ENCODE results near the gene CRACR2B. TPM values are rescaled to one million over a fixed set of nuclear protein-coding genes. Genes with fewer than 3 reads are reported as not detected.

Gene CRACR2B
- total and polyA plus RNA-seq, 2 of the 13 experiments (the other 11 are each of a cell fraction or from before 2014, with no cell fraction given), result 14.9 to 21.0 TPM

DNA sequence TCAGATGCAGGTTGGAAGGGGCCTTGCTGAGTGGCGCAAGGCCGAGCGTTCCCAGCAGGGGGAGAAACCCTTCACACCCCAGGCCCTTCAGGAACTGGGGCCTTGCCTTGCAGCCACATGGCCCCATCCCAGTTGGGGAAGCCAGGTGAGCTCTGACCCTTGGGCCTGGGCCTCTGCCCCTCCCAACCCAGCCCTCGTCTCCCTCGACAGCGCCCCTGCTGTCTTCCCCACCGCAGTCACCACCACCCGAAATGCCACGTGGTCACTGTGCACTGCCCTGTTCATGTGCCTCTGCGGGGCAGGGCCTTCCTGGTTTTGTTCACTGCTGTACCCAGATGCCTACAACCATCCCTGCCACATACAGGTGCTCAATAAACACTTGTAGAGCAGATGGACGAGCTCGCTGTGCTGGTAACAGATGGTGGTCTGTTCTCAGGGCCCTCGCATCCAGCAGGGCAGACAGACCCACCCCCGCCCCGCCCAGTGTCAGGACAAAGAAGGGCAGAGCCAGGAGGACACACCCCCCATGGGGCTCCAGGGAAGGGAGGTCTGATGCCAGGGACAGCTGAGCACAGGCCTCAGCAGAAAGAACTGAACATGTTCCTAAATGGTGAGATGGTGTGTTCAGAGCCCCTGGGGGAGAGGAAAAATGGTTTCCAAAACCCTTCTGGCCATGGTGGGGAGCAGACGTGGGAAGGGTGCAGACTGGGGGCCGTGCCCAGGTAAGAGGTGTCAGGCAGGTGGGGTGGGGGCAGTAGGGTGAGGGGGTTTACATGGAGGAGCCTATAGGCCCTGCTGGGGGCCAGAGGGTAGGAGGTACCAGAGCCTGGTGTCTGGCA lies 10.9 kb downstream of the CRACR2B start (continued):
- TF ChIP-seq, protein P1, sequence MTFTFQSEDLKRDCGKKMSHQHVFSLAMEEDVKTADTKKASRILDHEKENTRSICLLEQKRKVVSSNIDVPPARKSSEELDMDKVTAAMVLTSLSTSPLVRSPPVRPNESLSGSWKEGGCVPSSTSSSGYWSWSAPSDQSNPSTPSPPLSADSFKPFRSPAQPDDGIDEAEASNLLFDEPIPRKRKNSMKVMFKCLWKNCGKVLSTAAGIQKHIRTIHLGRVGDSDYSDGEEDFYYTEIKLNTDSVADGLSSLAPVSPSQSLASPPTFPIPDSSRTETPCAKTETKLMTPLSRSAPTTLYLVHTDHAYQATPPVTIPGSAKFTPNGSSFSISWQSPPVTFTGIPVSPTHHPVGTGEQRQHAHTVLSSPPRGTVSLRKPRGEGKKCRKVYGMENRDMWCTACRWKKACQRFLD (CRISPR knock-in tag; IDR thresholded peaks at IDR 0.05; ENCODE audit: borderline replicate concordance), result no peak
- no peak for TF ChIP-seq U2AF1 (optimal IDR thresholded peaks at IDR 0.05; ENCODE audit: low read depth, low read length)
- TF ChIP-seq NRL (CRISPR knock-in tag; IDR thresholded peaks at IDR 0.05; ENCODE audit: borderline replicate concordance), result peak; percentile 82
- no peak for TF ChIP-seq ZNF207 (IDR thresholded peaks at IDR 0.05; ENCODE audit: borderline replicate concordance)
- TF ChIP-seq ZNF225 (CRISPR knock-in tag; IDR thresholded peaks at IDR 0.05), result no peak
- TF ChIP-seq, protein P2, sequence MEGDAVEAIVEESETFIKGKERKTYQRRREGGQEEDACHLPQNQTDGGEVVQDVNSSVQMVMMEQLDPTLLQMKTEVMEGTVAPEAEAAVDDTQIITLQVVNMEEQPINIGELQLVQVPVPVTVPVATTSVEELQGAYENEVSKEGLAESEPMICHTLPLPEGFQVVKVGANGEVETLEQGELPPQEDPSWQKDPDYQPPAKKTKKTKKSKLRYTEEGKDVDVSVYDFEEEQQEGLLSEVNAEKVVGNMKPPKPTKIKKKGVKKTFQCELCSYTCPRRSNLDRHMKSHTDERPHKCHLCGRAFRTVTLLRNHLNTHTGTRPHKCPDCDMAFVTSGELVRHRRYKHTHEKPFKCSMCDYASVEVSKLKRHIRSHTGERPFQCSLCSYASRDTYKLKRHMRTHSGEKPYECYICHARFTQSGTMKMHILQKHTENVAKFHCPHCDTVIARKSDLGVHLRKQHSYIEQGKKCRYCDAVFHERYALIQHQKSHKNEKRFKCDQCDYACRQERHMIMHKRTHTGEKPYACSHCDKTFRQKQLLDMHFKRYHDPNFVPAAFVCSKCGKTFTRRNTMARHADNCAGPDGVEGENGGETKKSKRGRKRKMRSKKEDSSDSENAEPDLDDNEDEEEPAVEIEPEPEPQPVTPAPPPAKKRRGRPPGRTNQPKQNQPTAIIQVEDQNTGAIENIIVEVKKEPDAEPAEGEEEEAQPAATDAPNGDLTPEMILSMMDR (CRISPR knock-in tag; IDR thresholded peaks at IDR 0.05), result peak; percentile 81
- TF ChIP-seq ARNT (IDR thresholded peaks at IDR 0.05), result no peak
- TF ChIP-seq ZBTB38 (CRISPR knock-in tag; IDR thresholded peaks at IDR 0.05), result peak; percentile 60
- TF ChIP-seq, protein P3, sequence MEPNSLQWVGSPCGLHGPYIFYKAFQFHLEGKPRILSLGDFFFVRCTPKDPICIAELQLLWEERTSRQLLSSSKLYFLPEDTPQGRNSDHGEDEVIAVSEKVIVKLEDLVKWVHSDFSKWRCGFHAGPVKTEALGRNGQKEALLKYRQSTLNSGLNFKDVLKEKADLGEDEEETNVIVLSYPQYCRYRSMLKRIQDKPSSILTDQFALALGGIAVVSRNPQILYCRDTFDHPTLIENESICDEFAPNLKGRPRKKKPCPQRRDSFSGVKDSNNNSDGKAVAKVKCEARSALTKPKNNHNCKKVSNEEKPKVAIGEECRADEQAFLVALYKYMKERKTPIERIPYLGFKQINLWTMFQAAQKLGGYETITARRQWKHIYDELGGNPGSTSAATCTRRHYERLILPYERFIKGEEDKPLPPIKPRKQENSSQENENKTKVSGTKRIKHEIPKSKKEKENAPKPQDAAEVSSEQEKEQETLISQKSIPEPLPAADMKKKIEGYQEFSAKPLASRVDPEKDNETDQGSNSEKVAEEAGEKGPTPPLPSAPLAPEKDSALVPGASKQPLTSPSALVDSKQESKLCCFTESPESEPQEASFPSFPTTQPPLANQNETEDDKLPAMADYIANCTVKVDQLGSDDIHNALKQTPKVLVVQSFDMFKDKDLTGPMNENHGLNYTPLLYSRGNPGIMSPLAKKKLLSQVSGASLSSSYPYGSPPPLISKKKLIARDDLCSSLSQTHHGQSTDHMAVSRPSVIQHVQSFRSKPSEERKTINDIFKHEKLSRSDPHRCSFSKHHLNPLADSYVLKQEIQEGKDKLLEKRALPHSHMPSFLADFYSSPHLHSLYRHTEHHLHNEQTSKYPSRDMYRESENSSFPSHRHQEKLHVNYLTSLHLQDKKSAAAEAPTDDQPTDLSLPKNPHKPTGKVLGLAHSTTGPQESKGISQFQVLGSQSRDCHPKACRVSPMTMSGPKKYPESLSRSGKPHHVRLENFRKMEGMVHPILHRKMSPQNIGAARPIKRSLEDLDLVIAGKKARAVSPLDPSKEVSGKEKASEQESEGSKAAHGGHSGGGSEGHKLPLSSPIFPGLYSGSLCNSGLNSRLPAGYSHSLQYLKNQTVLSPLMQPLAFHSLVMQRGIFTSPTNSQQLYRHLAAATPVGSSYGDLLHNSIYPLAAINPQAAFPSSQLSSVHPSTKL (CRISPR knock-in tag; IDR thresholded peaks at IDR 0.05), result peak; percentile 56
- TF ChIP-seq ZSCAN21 (CRISPR knock-in tag; IDR thresholded peaks at IDR 0.05; ENCODE audit: borderline replicate concordance), result peak; percentile 77; the same call in 1 of the 2 replicates
- TF ChIP-seq ISL2 (CRISPR knock-in tag; IDR thresholded peaks at IDR 0.05), result no peak
- peak; percentile 83 for TF ChIP-seq TARDBP (CRISPR knock-in tag; IDR thresholded peaks at IDR 0.05)
- no peak for TF ChIP-seq CEBPB (IDR thresholded peaks at IDR 0.05; ENCODE audit: borderline replicate concordance, low read depth, low read length)
- TF ChIP-seq ZNF317 (CRISPR knock-in tag; IDR thresholded peaks at IDR 0.05), result no peak
- TF ChIP-seq, protein P4, sequence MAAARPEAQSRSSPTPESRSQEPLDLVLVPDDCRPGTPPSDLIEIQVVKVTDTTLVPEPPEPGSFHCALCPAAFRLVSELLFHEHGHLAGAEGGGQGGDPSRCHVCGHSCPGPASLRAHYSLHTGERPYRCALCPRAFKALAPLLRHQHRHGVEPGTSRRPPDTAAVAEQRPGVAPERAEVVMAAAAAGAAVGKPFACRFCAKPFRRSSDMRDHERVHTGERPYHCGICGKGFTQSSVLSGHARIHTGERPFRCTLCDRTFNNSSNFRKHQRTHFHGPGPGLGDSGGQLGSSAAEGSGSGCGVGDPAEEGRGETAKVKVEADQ (CRISPR knock-in tag; IDR thresholded peaks at IDR 0.05; ENCODE audit: borderline replicate concordance), result no peak; the same call in 1 of the 2 replicates
- TF ChIP-seq, protein P5, sequence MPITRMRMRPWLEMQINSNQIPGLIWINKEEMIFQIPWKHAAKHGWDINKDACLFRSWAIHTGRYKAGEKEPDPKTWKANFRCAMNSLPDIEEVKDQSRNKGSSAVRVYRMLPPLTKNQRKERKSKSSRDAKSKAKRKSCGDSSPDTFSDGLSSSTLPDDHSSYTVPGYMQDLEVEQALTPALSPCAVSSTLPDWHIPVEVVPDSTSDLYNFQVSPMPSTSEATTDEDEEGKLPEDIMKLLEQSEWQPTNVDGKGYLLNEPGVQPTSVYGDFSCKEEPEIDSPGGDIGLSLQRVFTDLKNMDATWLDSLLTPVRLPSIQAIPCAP (CRISPR knock-in tag; IDR thresholded peaks at IDR 0.05; ENCODE audit: low read depth), result no peak
- TF ChIP-seq ZNF232 (CRISPR knock-in tag; IDR thresholded peaks at IDR 0.05; ENCODE audit: borderline replicate concordance), result no peak
- TF ChIP-seq, protein P6, sequence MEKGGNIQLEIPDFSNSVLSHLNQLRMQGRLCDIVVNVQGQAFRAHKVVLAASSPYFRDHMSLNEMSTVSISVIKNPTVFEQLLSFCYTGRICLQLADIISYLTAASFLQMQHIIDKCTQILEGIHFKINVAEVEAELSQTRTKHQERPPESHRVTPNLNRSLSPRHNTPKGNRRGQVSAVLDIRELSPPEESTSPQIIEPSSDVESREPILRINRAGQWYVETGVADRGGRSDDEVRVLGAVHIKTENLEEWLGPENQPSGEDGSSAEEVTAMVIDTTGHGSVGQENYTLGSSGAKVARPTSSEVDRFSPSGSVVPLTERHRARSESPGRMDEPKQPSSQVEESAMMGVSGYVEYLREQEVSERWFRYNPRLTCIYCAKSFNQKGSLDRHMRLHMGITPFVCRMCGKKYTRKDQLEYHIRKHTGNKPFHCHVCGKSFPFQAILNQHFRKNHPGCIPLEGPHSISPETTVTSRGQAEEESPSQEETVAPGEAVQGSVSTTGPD (CRISPR knock-in tag; IDR thresholded peaks at IDR 0.05), result no peak
- peak; percentile 39; the same call in 1 of the 2 replicates for TF ChIP-seq ZNF605 (CRISPR knock-in tag; IDR thresholded peaks at IDR 0.05)

Measured in HepG2 (cell line).